H9 (cell line): ENCODE results near the gene RELB. TPM values are rescaled to one million over a fixed set of nuclear protein-coding genes. Genes with fewer than 3 reads are reported as not detected.

Experiments
- DNase-seq: peaks from one replicate; pipeline ENCODE4 v3.0.0-alpha.2; 2017
- H2AFZ ChIP-seq: one replicate; pipeline ENCODE4 v1.6.1; 2013; ENCODE audit warnings: mild to moderate bottlenecking, low read length, control low read depth, moderate library complexity
- H2AK5ac ChIP-seq: 2 replicates; pipeline ENCODE4 v1.6.1; 2013; ENCODE audit warnings: low read length, control low read depth, mixed read lengths; ENCODE audit not compliant: insufficient read length
- H2BK120ac ChIP-seq: one replicate; pipeline ENCODE4 v1.6.1; 2013; ENCODE audit warnings: low read depth, mild to moderate bottlenecking, low read length, control low read depth, inconsistent platforms; ENCODE audit not compliant: poor library complexity, severe bottlenecking
- H2BK12ac ChIP-seq: 2 replicates; pipeline ENCODE4 v1.6.1; 2013; ENCODE audit warnings: low read length, control low read depth, mixed read lengths, low read depth; ENCODE audit not compliant: insufficient read length
- H2BK15ac ChIP-seq: 2 replicates; pipeline ENCODE4 v1.6.1; 2013; ENCODE audit warnings: low read depth, low read length, control low read depth
- H2BK20ac ChIP-seq: one replicate; pipeline ENCODE4 v1.6.1; 2013; ENCODE audit warnings: low read depth, mild to moderate bottlenecking, low read length, control low read depth, inconsistent platforms; ENCODE audit not compliant: poor library complexity, severe bottlenecking
- H2BK5ac ChIP-seq: 2 replicates; pipeline ENCODE4 v1.6.1; 2013; ENCODE audit warnings: low read length, control low read depth, mixed read lengths; ENCODE audit not compliant: insufficient read length
- H3K14ac ChIP-seq: 2 replicates; pipeline ENCODE4 v1.6.1; 2013; ENCODE audit warnings: low read length, control low read depth; ENCODE audit not compliant: insufficient read depth
- H3K18ac ChIP-seq: 2 replicates; pipeline ENCODE4 v1.6.1; 2013; ENCODE audit warnings: low read depth, mild to moderate bottlenecking, mixed read lengths, low read length, control low read depth; ENCODE audit not compliant: insufficient read length
- H3K23ac ChIP-seq: 2 replicates; pipeline ENCODE4 v1.6.1; 2013; ENCODE audit warnings: low read length, control low read depth, mixed read lengths, low read depth; ENCODE audit not compliant: insufficient read length
- H3K23me2 ChIP-seq: 2 replicates; pipeline ENCODE4 v1.6.1; 2013; ENCODE audit warnings: low read depth, mild to moderate bottlenecking, mixed read lengths, low read length, control low read depth; ENCODE audit not compliant: insufficient read length, poor library complexity, severe bottlenecking
- H3K27ac ChIP-seq: 2 replicates; pipeline ENCODE4 v1.5.1; 2013; ENCODE audit warnings: low read length, control low read depth, mixed read lengths, low read depth; ENCODE audit not compliant: insufficient read length
- H3K27me3 ChIP-seq: 2 replicates; pipeline ENCODE4 v1.6.1; 2013; ENCODE audit warnings: low read length, control low read depth, inconsistent platforms; ENCODE audit not compliant: insufficient read depth
- H3K4ac ChIP-seq: 2 replicates; pipeline ENCODE4 v1.6.1; 2013; ENCODE audit warnings: low read depth, mild to moderate bottlenecking, control low read depth, inconsistent platforms, low read length, moderate library complexity
- H3K4me1 ChIP-seq: 2 replicates; pipeline ENCODE4 v1.6.1; 2013; ENCODE audit warnings: low read length, control low read depth, inconsistent platforms; ENCODE audit not compliant: insufficient read depth
- H3K4me2 ChIP-seq: 2 replicates; pipeline ENCODE4 v1.6.1; 2013; ENCODE audit warnings: low read length, control low read depth, mixed read lengths; ENCODE audit not compliant: insufficient read length, insufficient read depth
- H3K56ac ChIP-seq: 2 replicates; pipeline ENCODE4 v1.6.1; 2013; ENCODE audit warnings: low read depth, mild to moderate bottlenecking, mixed read lengths, low read length, control low read depth; ENCODE audit not compliant: insufficient read length
- H3K79me1 ChIP-seq: 2 replicates; pipeline ENCODE4 v1.6.1; 2013; ENCODE audit warnings: low read depth, mild to moderate bottlenecking, moderate library complexity, low read length, control low read depth, inconsistent platforms; ENCODE audit not compliant: insufficient read depth, poor library complexity, severe bottlenecking
- H3K79me2 ChIP-seq: 2 replicates; pipeline ENCODE4 v1.6.1; 2013; ENCODE audit warnings: low read length, control low read depth, inconsistent platforms; ENCODE audit not compliant: insufficient read depth
- H3K9ac ChIP-seq: 2 replicates; pipeline ENCODE4 v1.6.1; 2013; ENCODE audit warnings: low read length, control low read depth, mixed read lengths; ENCODE audit not compliant: insufficient read length; ENCODE audit errors: extremely low read depth
- H3K9me3 ChIP-seq: one replicate; pipeline ENCODE4 v1.6.1; 2013; ENCODE audit warnings: low read depth, low read length, inconsistent platforms; ENCODE audit not compliant: control insufficient read depth
- H3T11ph ChIP-seq: one replicate; pipeline ENCODE4 v1.6.1; 2013; ENCODE audit warnings: mild to moderate bottlenecking, low read length, control low read depth, inconsistent platforms
- H4K20me1 ChIP-seq: one replicate; pipeline ENCODE4 v1.6.1; 2013; ENCODE audit not compliant: control insufficient read depth, insufficient read length, insufficient read depth
- H4K5ac ChIP-seq: 2 replicates; pipeline ENCODE4 v1.6.1; 2013; ENCODE audit warnings: low read depth, mild to moderate bottlenecking, mixed read lengths, low read length, control low read depth; ENCODE audit not compliant: insufficient read length
- H4K8ac ChIP-seq: replicated peaks from 2 replicates; pipeline ENCODE4 v1.6.1; 2013; ENCODE audit warnings: low read length, control low read depth, mixed read lengths, low read depth; ENCODE audit not compliant: insufficient read length
- H4K91ac ChIP-seq: 2 replicates; pipeline ENCODE4 v1.6.1; 2013; ENCODE audit warnings: low read depth, mild to moderate bottlenecking, moderate library complexity, mixed read lengths, low read length, control low read depth; ENCODE audit not compliant: insufficient read length
- H3K27ac Mint-ChIP-seq, 3 experiments: 2 replicates in 2 of 3; 3 replicates in 1 of 3; pipeline ENCODE4 v1.8.0; 2020 to 2021; ENCODE audit warnings: mixed read lengths in 3 of 3, mild to moderate bottlenecking in 1 of 3, moderate library complexity in 1 of 3
- H3K27me3 Mint-ChIP-seq: 2 replicates; pipeline ENCODE4 v1.8.0; 2021; ENCODE audit warnings: low read depth, mild to moderate bottlenecking, moderate library complexity, mixed read lengths
- H3K36me3 Mint-ChIP-seq, 3 experiments: 2 replicates in 2 of 3; 3 replicates in 1 of 3; pipeline ENCODE4 v1.8.0; 2020 to 2021; ENCODE audit warnings: low read depth in 3 of 3, mixed read lengths in 3 of 3; ENCODE audit not compliant: insufficient read depth in 1 of 3
- H3K4me1 Mint-ChIP-seq, 2 experiments: 2 replicates each; pipeline ENCODE4 v1.8.0; 2020; ENCODE audit warnings: mixed read lengths in 2 of 2
- H3K4me3 Mint-ChIP-seq, 2 experiments: 2 replicates in 1 of 2; 3 replicates in 1 of 2; pipeline ENCODE4 v1.8.0; 2020 to 2021; ENCODE audit warnings: mild to moderate bottlenecking in 2 of 2, mixed read lengths in 2 of 2, moderate library complexity in 1 of 2
- H3K9me3 Mint-ChIP-seq, 2 experiments: 2 replicates in 1 of 2; 3 replicates in 1 of 2; pipeline ENCODE4 v1.8.0; 2020; ENCODE audit warnings: mild to moderate bottlenecking in 2 of 2, mixed read lengths in 2 of 2, moderate library complexity in 1 of 2
- CTCF ChIP-seq: fragments of 200-600 bp; sonication (generic); conservative IDR thresholded peaks from 3 replicates; pipeline ENCODE4 v1.8.0; 2021; ENCODE audit warnings: antibody characterized with exemption, mild to moderate bottlenecking
- whole genome bisulfite sequencing: extraction: QIAGEN DNeasy Blood & Tissue Kit; methylation state at CpG from one replicate; pipeline ENCODE4 v1.1.7; 2013; ENCODE audit warnings: missing lambda C conversion rate, low lambda C conversion rate, mixed read lengths; ENCODE audit not compliant: insufficient read length; ENCODE audit errors: extremely low coverage; 5-methylcytosine and 5-hydroxymethylcytosine counted together
- total RNA-seq: library from RNA; stranded (reverse); gene quantifications from 2 replicates; pipeline ENCODE4 v1.2.1, GENCODE V29; 2021

Gene RELB
- total RNA-seq, 1 experiment from 2014 or later: 13.7 TPM

GRCh38 chr19:44972802-44973201 lies 28.5 kb upstream of the RELB start:
- no peak overlapping the region for H2BK120ac ChIP-seq
- no peaks in the 10 kb centered on the region for H3K27me3 ChIP-seq
- H3K4me1 Mint-ChIP-seq: no peaks in the 10 kb centered on the region
- H3K14ac ChIP-seq: no peak overlapping the region
- no peak overlapping the region for H4K5ac ChIP-seq
- H2BK12ac ChIP-seq: no peak overlapping the region
- peaks cover 20 to 49% (median 45%) of the 10 kb centered on the region in 3 experiments; a peak in 6 of 7 replicates for H3K36me3 Mint-ChIP-seq
- H3K27me3 Mint-ChIP-seq: no peaks in the 10 kb centered on the region
- no peak overlapping the region for H3K23ac ChIP-seq
- no peak overlapping the region for H3K27ac Mint-ChIP-seq
- no peak overlapping the region for H3K27ac ChIP-seq
- no peak overlapping the region for H3K18ac ChIP-seq
- H3K23me2 ChIP-seq: no peaks in the 10 kb centered on the region
- H2AK5ac ChIP-seq: no peak overlapping the region
- no peak for TF ChIP-seq CTCF
- no peak overlapping the region for H3K56ac ChIP-seq
- no peaks in the 10 kb centered on the region for H3K9me3 Mint-ChIP-seq
- H3K9me3 ChIP-seq: no peaks in the 10 kb centered on the region
- no peak overlapping the region for H3T11ph ChIP-seq
- no peak overlapping the region for H4K8ac ChIP-seq
- no peak overlapping the region for H2BK5ac ChIP-seq
- H3K9ac ChIP-seq: no peak overlapping the region
- H3K4me3 Mint-ChIP-seq: no peak overlapping the region
- no peaks in the 10 kb centered on the region for H3K79me1 ChIP-seq
- H4K91ac ChIP-seq: no peak overlapping the region
- H2BK20ac ChIP-seq: no peak overlapping the region
- H3K4me1 ChIP-seq: no peaks in the 10 kb centered on the region
- H3K4me2 ChIP-seq: no peak overlapping the region
- no peak for DNase-seq
- H4K20me1 ChIP-seq: no peaks in the 10 kb centered on the region
- H2BK15ac ChIP-seq: no peak overlapping the region
- no peak overlapping the region for H2AFZ ChIP-seq
- no peak overlapping the region for H3K4ac ChIP-seq
- no CpG with 5 or more reads among the region's 13 CpGs for WGBS
- no peaks in the 10 kb centered on the region for H3K79me2 ChIP-seq
